GM21717 (cell line): ENCODE measurements around the gene MRPS34.
A peak's percentile ranks its signal among the peaks of the same experiment; 100 is the strongest.

Experiments used
- ATAC-seq: cut with Tn5 transposase; IDR thresholded peaks from one replicate; pipeline ENCODE4 v1.9.1; 2021; ENCODE audit warnings: mild to moderate bottlenecking, moderate library complexity; ENCODE audit not compliant: unreplicated experiment

Gene MRPS34

GRCh38 chr16:1782408-1783264 is 9.7 kb upstream of the MRPS34 start, which contains the start of the genes NUBP2 and SPSB3:
NUBP2 (plus strand) TSS chr16:1782960; CDS start chr16:1783021, 61 bp downstream.
SPSB3 (minus strand) TSS chr16:1782571; CDS start chr16:1781483, 1,088 bp downstream.
- ATAC-seq, result peak; percentile 72

- ATAC-seq, result no peak
Measured at GRCh38 chr16:1781758-1782407, 8.9 kb upstream of the MRPS34 start.

GRCh38 chr16:1781254-1781653 is 8.3 kb upstream of the MRPS34 start:
- no peak for ATAC-seq

GRCh38 chr16:1780677-1781072 is 7.7 kb upstream of the MRPS34 start:
- no peak for ATAC-seq

- ATAC-seq, result no peak
Measured at GRCh38 chr16:1779741-1780676, 7.1 kb upstream of the MRPS34 start.

- ATAC-seq, result no peak
Measured at GRCh38 chr16:1779234-1779701, 6.3 kb upstream of the MRPS34 start.

- no peak for ATAC-seq
Measured at GRCh38 chr16:1778200-1779179, 5.6 kb upstream of the MRPS34 start.

- no peak for ATAC-seq
Measured at GRCh38 chr16:1777375-1778199, 4.7 kb upstream of the MRPS34 start.

GRCh38 chr16:1776991-1777374 is 4.0 kb upstream of the MRPS34 start:
- no peak for ATAC-seq

- no peak for ATAC-seq
Measured at GRCh38 chr16:1776672-1776955, 3.7 kb upstream of the MRPS34 start.

- no peak for ATAC-seq
Measured at GRCh38 chr16:1775846-1776671, 3.1 kb upstream of the MRPS34 start.

- no peak for ATAC-seq
Measured at GRCh38 chr16:1775006-1775845, 2.3 kb upstream of the MRPS34 start.

GRCh38 chr16:1774448-1774780 is 1.5 kb upstream of the MRPS34 start:
- ATAC-seq, result no peak

- no peak for ATAC-seq
Measured at GRCh38 chr16:1773703-1774447, 941 bp upstream of the MRPS34 start.

GRCh38 chr16:1772362-1772907 is 499 bp downstream of the MRPS34 start, which contains the start of gene EME2:
EME2 (plus strand) TSS chr16:1772810; CDS start chr16:1773228, 418 bp downstream.
- ATAC-seq, result peak; percentile 0

GRCh38 chr16:1771864-1772361 is 1.0 kb downstream of the MRPS34 start:
- ATAC-seq, result no peak
